ENCODE data around the gene ZKSCAN5.

ZKSCAN5 gene

GRCh38 chr7:99468336-99468918, 36.0 kb upstream of the ZKSCAN5 start:
- Histone ChIP-seq H3K4me3 (ENCODE audit: low read depth, low read length, poor library complexity, severe bottlenecking) (no peak overlapping the region), H3K4me1 (ENCODE audit: insufficient read depth, low read length, severe bottlenecking) (peaks cover 33% of the 10 kb centered on the region), H3F3A (ENCODE audit: insufficient read depth, low read length) (no peaks in the 10 kb centered on the region), H3K9me3 (ENCODE audit: low read length) (no peaks in the 10 kb centered on the region), H3K79me2 (ENCODE audit: insufficient read depth, low read length) (peaks cover 29% of the 10 kb centered on the region), H3K9ac (ENCODE audit: low read length) (no peak overlapping the region), H3K27ac (ENCODE audit: low read depth, low read length, poor library complexity, severe bottlenecking) (no peak overlapping the region), H2AFZ (ENCODE audit: low read length) (no peak overlapping the region), H4K20me1 (ENCODE audit: insufficient read depth, low read length) (no peaks in the 10 kb centered on the region), H3K4me2 (ENCODE audit: low read length) (no peak overlapping the region), H3K27me3 (ENCODE audit: insufficient read depth, low read length) (no peaks in the 10 kb centered on the region), H3K36me3 (ENCODE audit: insufficient read depth, low read length) (peaks cover 16% of the 10 kb centered on the region), H3K9me2 (ENCODE audit: low read depth, low read length) (no peaks in the 10 kb centered on the region)
- TF ChIP-seq EZH2 (IDR thresholded peaks at IDR 0.05; ENCODE audit: borderline replicate concordance, low read length): no peak
- TF ChIP-seq CTCF (IDR thresholded peaks at IDR 0.05; ENCODE audit: low read length): no peak

GRCh38 chr7:99469381-99470065, 34.9 kb upstream of the ZKSCAN5 start:
- Histone ChIP-seq H4K20me1 (ENCODE audit: insufficient read depth, low read length) (no peaks in the 10 kb centered on the region), H3K4me2 (ENCODE audit: low read length) (no peak overlapping the region), H3K9me3 (ENCODE audit: low read length) (no peaks in the 10 kb centered on the region), H3F3A (ENCODE audit: insufficient read depth, low read length) (no peaks in the 10 kb centered on the region), H3K79me2 (ENCODE audit: insufficient read depth, low read length) (peaks cover 29% of the 10 kb centered on the region), H3K9me2 (ENCODE audit: low read depth, low read length) (no peaks in the 10 kb centered on the region), H3K27me3 (ENCODE audit: insufficient read depth, low read length) (no peaks in the 10 kb centered on the region), H3K4me1 (ENCODE audit: insufficient read depth, low read length, severe bottlenecking) (peaks cover 41% of the 10 kb centered on the region), H2AFZ (ENCODE audit: low read length) (no peak overlapping the region), H3K36me3 (ENCODE audit: insufficient read depth, low read length) (peaks cover 6% of the 10 kb centered on the region; the same call in 1 of the 2 replicates), H3K9ac (ENCODE audit: low read length) (no peak overlapping the region), H3K4me3 (ENCODE audit: low read depth, low read length, poor library complexity, severe bottlenecking) (no peak overlapping the region), H3K27ac (ENCODE audit: low read depth, low read length, poor library complexity, severe bottlenecking) (no peak overlapping the region)
- TF ChIP-seq CTCF (IDR thresholded peaks at IDR 0.05; ENCODE audit: low read length): no peak

GRCh38 chr7:99472561-99473314, 31.7 kb upstream of the ZKSCAN5 start, which contains the start of gene ZNF789:
ZNF789 (plus strand) TSS chr7:99472890; CDS start chr7:99476457, 3,567 bp downstream.
- H3K4me1 ChIP-seq (ENCODE audit: insufficient read depth, low read length, severe bottlenecking): peaks cover 38% of the 10 kb centered on the region
- H3K9ac ChIP-seq (ENCODE audit: low read length): peak within 1 kb of the TSS; percentile 90
- H2AFZ ChIP-seq (ENCODE audit: low read length): 0 out of 2 replicates have a peak within 1 kb of the TSS, but pooled peaks have one; percentile 17
- H3K27me3 ChIP-seq (ENCODE audit: insufficient read depth, low read length): no peaks in the 10 kb centered on the region
- peak within 1 kb of the TSS; percentile 95 for H3K27ac ChIP-seq (ENCODE audit: low read depth, low read length, poor library complexity, severe bottlenecking)
- H3F3A ChIP-seq (ENCODE audit: insufficient read depth, low read length): no peaks in the 10 kb centered on the region
- H3K4me3 ChIP-seq (ENCODE audit: low read depth, low read length, poor library complexity, severe bottlenecking): peak within 1 kb of the TSS; percentile 88
- H3K9me2 ChIP-seq (ENCODE audit: low read depth, low read length): no peaks in the 10 kb centered on the region
- no peaks in the 10 kb centered on the region for H4K20me1 ChIP-seq (ENCODE audit: insufficient read depth, low read length)
- peaks cover 15% of the 10 kb centered on the region for H3K36me3 ChIP-seq (ENCODE audit: insufficient read depth, low read length)
- H3K9me3 ChIP-seq (ENCODE audit: low read length): no peaks in the 10 kb centered on the region
- TF ChIP-seq EZH2 (IDR thresholded peaks at IDR 0.05; ENCODE audit: borderline replicate concordance, low read length): no peak
- TF ChIP-seq CTCF (IDR thresholded peaks at IDR 0.05; ENCODE audit: low read length): no peak
- peak within 1 kb of the TSS; percentile 70 for H3K4me2 ChIP-seq (ENCODE audit: low read length)
- peaks cover 36% of the 10 kb centered on the region for H3K79me2 ChIP-seq (ENCODE audit: insufficient read depth, low read length)
